ENCODE data around the gene ETNK1.
A peak's percentile ranks its signal among the peaks of the same experiment; 100 is the strongest.

ETNK1 gene

DNA sequence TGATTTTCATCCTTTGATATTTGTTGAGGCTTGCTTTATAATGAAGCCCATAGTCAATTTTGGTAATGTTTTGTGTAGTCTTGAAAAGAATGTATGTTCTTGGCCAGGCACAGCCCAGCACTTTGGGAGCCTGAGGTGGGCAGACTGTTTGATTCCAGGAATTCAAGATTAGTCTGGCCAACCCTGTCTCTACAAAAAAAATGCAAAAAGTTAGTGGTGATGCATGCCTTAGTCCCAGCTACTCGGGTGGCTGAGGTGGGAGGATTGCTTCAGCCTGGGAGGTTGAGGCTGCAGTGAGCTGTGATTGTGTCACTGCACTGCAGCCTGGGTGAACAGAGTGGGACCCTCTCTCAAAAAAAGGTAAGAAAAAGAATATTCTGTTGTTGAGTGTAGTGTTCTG is 10.8 kb downstream of the ETNK1 start:
- no peak for DNase-seq (ENCODE audit: low spot score)

DNA sequence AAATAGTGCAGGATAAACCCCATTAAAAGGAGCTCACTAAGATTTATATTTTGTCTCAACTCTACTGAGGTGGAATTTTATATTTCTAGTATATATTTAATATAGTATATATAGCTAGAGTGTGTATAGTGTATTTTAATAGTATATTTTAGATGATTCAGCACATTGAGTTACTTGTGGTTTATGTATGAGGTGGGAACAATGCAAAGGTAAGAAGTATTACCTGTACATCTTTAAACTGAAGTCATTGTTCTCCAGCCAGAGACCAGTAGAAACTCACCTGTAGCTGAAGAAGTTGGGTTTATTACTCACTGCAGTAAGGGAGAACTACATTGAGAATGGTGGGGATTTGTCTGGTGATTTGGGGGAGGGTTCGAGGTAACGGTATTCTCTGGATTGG is 15.9 kb downstream of the ETNK1 start:
- DNase-seq (ENCODE audit: low spot score): no peak

DNA sequence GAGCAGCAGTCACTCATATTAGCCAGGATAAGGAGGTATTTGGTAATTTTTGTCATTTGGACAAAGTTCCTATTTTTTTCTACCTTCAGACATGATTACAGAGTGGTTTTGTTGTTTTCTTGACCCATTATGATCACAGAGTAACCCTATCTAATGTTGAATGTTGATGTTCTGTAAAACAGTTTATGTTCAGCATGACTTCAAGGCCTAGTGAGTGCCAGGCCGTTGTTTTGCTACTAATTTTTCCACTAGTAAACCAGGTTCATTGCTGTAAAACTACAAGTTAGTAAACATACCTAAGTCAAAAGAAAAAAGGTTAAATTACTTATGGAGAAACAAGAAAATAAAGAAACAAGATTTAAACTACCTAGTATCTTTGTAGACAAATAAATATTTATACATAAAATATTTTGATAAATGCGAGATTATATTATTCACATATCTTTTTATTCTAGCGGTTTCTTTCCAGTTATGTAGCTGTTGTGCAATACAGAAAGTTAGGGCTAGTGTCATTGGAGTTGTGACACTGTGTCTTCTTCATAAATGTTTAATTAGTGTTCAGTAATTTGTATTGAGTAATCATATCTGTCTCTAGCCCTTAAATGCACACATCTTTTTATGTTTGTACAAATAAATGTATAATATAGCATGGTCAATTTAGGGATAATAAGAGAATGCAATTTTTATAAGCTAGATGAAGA is 16.5 kb downstream of the ETNK1 start:
- DNase-seq (ENCODE audit: low spot score): no peak

DNA sequence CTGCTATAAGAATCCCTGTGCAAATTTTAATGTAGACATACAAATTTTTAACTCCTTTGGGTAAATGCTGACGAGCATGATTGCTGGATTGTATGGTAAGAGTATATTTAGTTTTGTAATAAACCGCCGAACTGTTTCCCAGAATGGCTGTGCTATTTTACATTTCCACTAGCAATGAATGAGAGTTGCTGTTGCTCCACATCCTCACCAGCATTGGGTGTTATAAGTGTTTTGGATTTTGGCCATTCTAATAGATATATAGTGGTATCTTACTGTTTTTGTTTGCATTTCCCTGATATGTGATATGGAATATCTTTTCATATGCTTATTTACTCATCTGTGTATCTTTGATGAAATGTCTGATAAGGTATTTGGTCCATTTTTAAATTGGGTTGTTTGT is 23.7 kb downstream of the ETNK1 start:
- no peak for DNase-seq (ENCODE audit: low spot score)

DNA sequence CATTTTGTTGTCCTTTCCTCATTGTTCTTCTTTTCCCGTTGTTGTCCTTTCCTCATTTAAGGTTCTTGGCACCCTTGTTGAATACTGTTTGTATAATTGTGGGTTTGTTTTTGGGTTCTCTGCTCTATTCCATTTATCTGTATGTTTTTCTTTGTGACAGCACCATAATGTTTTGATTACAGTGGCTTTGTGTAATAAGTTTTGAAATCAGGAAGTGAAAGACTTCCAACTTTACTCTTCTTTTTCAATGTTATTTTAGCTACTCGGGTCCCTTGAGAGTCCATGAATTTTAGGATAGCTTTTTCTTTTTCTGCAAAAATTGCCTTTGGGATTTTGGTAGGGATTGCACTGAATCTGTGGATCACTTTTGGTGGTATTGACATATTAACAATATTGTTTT is 28.1 kb downstream of the ETNK1 start:
- DNase-seq (ENCODE audit: low spot score): no peak

DNA sequence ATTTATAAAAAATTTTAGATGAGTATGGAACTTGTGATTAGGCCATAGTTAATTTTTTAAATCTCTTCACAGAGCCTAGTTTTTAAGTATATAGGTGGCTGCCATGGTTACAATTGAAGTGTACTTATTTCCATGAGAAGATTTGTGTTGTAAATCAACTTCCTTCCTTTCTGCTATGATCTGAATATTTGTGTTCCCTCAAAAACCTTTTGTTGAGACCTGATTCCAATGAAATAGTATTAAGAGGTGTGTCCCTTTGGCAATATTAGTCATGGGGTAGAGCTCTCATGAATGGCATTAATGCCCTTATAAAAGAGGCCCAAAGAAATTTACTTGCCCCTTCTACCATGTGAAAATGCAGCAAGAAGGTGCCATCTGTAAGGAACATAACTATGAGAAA is 28.8 kb downstream of the ETNK1 start:
- no peak for DNase-seq (ENCODE audit: low spot score)

DNA sequence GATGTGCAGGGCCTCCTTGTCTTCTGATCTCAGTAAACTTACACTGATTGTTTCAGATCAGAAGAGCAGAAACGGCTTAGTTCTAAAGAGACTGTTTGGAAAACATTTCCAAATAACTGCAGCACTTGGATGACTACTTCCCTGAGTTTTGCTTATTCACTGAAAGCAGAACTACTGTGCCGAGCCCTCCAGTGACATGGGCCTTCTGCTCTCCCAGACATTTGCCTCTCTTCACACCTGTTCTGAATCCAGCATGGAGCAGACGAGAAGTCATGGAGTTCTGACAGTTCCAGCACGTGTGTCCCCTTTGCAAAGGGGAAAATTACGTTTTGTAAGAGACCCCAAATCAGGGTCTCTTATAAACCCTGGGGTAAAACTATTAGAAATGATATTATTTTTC is 31.4 kb downstream of the ETNK1 start:
- no peak for DNase-seq (ENCODE audit: low spot score)

DNA sequence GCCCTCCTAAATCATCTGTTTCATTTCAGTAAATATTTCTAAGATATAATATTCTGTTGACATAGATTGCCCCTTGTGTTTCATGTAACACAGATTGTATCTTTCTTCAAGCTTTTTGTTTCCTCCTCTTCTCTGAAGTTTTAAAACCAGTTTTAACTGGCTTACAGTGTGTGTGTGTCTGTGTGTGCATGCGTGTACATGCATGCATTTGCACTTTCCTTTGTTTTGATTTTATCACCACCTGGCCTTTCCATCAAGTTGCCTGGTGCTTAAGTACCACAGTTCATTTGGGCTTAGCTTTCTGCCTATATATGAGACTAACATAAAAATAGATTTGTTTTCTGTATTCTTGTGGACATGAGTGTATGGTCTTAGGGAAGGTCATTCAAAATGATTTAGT is 31.9 kb downstream of the ETNK1 start:
- no peak for DNase-seq (ENCODE audit: low spot score)

DNA sequence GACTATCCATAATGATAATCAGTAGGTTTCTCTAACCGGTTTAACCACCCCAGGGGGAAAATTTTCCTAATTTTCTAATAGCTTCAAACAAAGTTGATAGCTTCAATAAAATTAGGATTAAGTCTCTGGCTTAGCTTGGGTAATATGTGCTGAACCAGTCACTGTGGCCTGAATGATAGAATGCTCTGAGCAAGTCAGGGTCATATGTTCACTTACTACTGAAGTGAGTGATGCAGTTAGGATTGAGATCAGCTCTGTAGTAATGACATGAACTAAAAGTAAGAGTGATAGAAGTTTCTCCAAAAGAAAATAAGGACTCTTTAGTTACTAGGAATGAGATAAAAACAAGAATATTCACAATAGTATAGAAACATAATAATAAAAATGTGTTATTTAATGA is 32.6 kb downstream of the ETNK1 start:
- DNase-seq (ENCODE audit: low spot score): no peak

DNA sequence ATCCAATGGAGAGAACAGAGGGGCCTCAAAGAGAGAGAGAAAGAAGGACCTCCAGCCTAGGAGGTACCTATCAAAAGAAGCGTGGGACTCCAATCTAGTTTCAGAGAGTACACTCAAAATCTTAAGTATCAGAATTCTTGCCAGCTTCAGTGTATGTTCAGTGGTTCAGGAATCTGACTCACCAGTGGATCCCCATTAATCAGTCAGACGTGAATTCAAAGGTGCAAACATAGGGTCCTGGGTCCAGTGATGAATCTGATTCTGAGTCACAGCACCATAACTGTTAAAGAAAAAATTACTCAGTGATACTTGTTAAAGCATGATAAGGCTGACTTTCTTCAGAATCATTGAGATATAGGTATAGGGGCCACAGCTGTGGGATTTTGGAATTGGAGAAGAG is 33.2 kb downstream of the ETNK1 start:
- DNase-seq (ENCODE audit: low spot score): no peak

DNA sequence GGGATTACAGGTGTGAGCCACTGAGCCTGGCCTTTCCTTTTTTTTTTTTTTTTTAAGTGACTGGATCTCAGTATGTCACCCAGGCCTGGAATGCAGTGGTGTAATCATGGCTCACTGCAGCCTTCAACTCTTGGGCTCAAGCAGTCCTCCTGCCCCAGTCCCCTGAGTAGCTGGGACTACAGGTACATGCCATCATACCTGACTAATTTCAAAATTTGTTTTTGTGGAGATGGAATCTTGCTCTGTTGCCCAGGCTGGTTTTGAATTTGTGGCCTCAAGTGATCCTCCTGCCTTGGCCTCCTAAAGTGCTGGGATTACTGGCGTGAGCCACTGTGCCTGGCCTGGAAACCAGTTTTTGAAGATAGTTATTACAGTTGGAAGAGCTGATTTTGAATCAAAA is 37.4 kb downstream of the ETNK1 start:
- DNase-seq (ENCODE audit: low spot score): no peak

DNA sequence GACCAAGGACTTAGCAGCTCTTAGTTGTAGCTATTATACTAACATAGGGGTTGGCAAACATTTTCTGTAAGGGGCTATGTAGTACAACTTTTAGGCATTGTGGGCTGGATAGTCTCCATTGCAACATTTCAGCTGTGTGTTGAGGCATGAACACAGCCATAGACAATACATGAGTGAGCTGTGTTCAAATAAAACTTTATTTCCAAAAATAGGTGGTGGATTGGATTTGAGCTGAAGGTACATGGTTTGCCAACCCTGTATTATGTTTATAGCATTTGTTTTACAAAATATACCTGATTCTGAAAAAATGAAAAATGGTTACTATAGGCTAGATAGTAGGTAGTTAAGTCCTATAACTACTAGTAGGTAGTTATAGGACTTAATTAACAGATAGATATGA is 40.5 kb downstream of the ETNK1 start:
- DNase-seq (ENCODE audit: low spot score): no peak

DNA sequence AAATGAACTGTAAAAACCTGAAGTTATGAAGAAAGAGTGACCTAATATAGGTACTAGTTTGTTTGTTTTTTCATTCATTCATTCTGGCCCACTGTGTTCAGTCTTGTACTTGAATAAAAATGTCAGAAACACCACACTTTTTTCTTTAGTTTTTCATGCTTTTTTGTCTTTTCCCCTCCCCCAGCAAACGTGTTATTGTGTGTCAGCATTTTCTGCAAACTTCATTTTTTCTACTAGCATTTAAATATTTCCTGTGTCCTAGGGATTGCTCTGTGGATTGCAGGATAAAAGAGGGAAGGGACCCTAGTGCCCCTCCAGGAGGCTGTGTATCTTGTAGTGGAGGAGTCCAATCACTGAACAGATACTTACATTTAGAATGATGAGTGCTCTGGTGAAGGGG is 42.2 kb downstream of the ETNK1 start:
- DNase-seq (ENCODE audit: low spot score): no peak

DNA sequence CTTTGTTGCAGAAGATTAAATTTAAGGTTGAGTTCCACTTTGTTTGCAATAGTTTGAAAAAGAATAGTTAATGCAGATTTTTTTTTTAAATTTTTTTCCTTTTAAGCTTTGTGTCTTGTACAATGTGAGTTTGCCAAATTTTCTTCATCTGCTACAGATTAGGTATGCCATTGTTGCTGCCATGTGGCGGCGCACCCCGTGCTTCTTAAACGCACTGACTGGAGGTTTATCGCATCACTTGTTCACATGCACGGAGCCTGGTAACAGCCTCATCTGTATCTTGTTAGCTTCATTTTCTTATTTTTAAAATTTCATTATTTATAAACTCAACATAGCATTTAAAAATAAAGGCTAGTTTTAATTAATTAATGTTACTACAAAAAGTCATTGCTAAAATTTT is 43.5 kb downstream of the ETNK1 start:
- DNase-seq (ENCODE audit: low spot score): no peak

DNA sequence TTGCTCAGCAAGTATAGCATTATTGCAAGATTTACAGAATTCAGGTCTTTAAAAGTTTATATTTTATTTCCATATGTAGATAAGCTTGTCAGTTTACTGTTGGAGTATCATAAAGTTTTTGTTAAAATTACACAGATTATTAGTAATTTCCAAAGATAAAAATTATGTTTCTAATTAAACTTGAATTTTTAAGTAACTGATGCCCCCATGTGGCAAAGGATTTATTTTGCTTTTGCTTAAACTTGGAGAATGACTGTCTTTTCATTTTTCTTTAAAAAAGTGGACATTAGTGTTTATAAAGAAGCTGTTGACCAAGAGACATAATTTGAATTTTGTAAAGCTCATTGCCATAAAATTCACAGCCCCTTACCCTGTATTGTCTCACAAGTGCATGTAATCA is 45.8 kb downstream of the ETNK1 start:
- DNase-seq (ENCODE audit: low spot score): no peak

DNA sequence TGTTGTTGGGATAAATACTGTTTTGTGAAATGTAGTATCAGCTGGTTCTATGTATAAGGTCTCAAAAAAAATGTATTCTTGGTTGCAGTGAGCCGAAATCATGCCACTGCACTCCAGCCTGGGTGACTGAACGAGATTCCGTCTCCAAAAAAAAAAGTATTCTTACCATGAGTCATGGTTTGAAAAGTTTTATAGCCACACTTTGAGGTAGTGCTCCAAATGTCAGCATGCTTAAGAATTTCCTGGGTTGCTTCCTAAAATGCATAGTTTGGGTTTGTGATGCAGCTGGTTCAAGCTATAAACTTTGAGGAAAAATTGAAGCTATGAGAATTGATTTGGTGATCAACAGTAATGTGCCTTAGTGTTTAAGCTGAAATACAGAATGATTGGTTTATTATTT is 48.0 kb downstream of the ETNK1 start:
- DNase-seq (ENCODE audit: low spot score): peak; percentile 10

DNA sequence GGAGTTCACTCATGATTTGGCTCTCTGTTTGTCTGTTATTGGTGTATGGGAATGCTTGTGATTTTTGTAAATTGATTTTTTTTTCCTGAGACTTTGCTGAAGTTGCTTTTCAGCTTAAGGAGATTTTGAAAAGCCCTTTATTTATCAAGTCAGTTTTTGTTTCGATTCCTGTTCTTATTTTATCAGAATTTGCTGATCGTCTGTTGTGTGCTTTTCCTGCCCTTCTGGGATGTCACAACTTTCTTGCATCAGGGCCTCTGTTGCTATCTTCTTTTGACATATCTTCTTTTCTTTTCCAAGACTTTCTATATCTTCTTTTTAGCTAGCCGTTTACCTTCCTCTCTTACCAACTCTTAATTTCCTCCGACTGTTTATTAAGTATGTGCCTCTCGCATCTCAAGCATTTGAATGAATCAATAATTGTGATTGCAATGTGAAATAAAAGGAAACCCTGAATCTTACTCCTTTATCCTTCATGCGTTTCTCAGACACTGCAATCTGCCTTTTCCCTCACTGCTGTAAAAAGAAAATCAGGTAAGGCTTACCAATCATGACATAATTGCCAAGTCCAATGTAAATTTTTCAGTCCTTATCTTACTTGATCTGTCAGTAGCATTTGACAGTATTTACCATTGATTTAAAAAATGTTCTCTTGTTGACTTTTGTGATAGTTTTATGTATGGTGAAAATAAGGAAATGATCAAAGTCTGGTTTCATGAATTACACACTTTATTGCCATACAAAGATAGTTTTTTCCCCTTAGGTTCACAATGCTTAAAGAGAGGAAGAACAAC is 53.0 kb downstream of the ETNK1 start:
- DNase-seq (ENCODE audit: low spot score): no peak

DNA sequence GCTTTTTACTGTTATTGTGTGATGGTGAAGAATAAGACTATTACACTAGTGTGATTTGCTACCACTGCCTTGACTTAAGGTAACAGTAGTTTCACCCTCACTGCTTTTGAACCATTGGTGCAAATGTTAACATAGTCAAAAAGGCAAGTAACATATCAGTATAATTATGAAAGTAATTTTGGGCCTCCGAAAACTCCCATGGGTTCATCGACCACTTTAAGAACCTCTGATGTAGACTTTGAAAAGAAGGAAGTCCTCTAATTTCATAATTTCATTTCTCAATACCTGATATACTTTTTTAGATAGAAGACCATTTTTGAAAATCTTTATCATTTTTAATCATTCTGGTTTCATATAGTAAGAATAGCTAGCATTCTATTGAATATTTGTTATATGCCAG is 57.7 kb downstream of the ETNK1 start:
- DNase-seq (ENCODE audit: low spot score): no peak

DNA sequence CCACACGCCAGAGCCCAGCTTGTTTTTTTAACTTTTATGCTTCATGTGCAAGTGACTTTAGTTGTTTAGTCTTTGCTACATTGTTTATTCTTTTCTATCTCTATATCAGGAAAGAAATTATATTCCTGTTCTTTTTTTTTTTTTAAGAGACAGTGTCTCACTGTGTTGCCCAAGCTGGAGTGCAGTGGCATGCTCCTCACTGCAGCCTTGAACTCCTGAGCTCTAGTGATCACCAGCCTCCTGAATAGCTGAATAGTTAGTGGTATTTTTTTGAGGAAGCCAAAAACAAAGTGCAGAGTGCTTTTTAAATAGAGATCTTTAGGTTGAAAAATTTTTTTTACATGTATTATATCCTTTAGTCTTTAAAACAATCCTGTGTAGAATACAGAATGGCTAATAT is 58.2 kb downstream of the ETNK1 start:
- DNase-seq (ENCODE audit: low spot score): no peak

DNA sequence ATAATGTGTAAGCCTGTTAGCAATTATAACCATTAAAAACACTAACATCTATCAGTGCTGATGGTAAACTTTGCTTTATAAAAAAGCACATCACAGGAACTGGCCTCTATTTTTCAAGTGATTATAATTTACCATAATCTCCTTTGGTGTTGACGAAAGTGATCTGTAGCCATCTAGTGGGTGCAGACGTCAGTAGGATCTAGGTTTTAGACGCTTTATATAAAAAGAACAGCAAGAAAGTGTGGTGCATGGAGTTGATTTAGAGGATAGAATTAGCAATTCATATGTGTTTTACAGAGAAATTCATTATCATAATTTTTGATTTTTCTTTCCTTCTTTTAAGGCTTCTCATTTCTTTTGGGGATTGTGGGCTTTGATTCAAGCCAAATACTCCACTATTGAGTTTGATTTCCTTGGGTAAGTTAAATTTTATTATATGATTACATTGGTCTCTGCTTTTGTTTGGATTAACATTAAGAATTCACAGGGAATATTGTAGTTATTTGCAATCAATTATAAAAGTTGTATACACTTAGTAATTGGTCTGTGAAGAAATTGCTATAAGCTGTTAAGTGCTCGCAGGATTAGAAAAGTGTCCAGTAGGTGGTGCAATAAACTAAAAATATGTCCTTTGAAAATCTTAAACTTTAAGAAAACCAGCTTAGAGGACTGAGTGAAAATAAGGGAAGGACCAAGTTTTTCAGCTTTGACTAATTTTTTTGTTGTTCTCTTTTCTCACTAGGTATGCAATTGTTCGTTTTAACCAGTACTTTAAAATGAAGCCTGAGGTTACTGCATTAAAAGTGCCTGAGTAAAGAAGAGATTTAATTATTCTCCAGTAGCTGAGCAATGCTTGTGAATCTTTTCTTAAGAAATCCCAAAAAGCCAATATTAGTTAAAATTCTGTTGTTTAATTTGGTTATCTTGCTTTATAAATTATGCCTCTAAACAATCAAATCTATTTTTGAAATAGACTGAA is 59.5 kb downstream of the ETNK1 start:
- no peak for DNase-seq (ENCODE audit: low spot score)

DNA sequence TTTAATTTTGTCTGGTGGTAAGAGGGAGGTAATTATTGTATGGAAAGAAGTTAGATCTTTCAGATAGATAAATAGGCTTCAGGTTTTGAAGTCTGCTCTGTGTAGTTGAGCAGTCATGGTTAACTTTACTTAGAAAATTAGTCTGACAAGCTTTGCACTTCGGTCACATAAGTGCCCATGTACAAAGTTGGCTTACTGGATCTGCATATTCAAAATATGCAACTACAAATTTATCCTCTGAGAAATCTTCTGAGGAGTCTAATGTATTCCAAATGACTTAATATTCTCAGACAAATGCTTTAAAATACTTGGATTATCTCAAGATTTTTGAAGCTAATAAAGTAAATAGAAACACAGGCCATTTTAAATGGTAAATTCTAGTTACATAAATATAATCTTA is 61.2 kb downstream of the ETNK1 start:
- DNase-seq (ENCODE audit: low spot score): no peak

DNA sequence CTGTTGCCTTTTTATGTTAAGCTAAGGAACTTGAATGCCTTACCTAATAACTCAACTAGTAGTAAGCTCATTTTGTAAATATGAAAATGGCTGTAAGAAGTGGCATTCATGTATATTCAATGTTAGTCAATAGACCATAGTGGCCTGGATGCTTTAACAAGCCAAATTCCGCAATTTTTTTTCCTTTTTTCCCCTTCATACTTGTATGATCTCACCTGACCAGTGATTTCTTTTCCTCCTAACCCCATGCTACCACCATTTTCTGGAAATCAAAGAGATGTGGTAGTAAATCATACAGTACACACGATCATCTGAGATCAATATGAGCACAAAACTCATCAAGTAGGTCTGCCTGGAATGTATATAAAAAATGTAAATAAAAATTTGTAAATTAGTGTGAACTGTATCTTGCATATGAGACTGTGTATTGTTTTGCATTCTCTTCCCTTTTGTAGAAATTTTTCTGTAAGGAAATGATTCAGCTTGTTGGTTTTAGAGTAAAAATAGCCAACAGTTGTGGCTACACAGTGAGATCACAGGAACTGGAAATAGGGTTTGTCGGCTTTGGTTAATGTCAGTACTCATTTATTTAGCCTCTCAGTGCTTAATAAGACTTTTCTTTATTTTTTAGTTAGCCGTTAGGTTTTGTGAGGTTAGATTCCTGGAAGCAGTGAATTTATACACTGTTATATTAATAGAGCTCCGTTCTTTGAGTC is 62.5 kb downstream of the ETNK1 start:
- peak; percentile 23 for DNase-seq (ENCODE audit: low spot score)

Measured in COLO829 (cell line).